Esophagus muscularis mucosa (tissue), 3 donors: ENCODE results near the gene TOM1L2.

Experiments used
- CTCF ChIP-seq, 3 experiments: fragments of 200-600 bp in 2 of 3; fragments of 450-650 bp in 1 of 3; sonication (generic) in 2 of 3; IDR thresholded peaks; one replicate each; pipeline ENCODE4 v1.5.1; 2017 to 2019; ENCODE audit warnings: antibody characterized with exemption in 3 of 3, mild to moderate bottlenecking in 2 of 3, moderate library complexity in 1 of 3
- POLR2A ChIP-seq: fragments of 450-650 bp; IDR thresholded peaks from one replicate; pipeline ENCODE4 v1.6.1; 2017; ENCODE audit warnings: antibody characterized with exemption, moderate library complexity, mild to moderate bottlenecking, low read depth
- POLR2AphosphoS5 ChIP-seq, 2 donors: sonication (generic); formaldehyde crosslinking; IDR thresholded peaks; one replicate each; pipeline ENCODE4 v1.6.1; 2017; ENCODE audit warnings: antibody characterized with exemption in 2 of 2

- no peak for TF ChIP-seq CTCF (IDR thresholded peaks at IDR 0.05)
- no peak for TF ChIP-seq POLR2A
- TF ChIP-seq POLR2AphosphoS5 (IDR thresholded peaks at IDR 0.05), result no peak
Measured at GRCh38 chr17:17896746-17897145, 75.5 kb downstream of the TOM1L2 start.
